HG03558 (cell line): ENCODE measurements around the gene TMEM212.
"Not testable (repeated sequence)": the region's sequence is repeated elsewhere in the genome, so short reads cannot be mapped to it uniquely, and the experiment has no call there.

Experiments used
- ATAC-seq: cut with Tn5 transposase; IDR thresholded peaks from one replicate; pipeline ENCODE4 v1.9.1; 2021; ENCODE audit warnings: moderate number of reproducible peaks; ENCODE audit not compliant: unreplicated experiment; ENCODE audit errors: extremely low read depth

The TMEM212 gene

DNA sequence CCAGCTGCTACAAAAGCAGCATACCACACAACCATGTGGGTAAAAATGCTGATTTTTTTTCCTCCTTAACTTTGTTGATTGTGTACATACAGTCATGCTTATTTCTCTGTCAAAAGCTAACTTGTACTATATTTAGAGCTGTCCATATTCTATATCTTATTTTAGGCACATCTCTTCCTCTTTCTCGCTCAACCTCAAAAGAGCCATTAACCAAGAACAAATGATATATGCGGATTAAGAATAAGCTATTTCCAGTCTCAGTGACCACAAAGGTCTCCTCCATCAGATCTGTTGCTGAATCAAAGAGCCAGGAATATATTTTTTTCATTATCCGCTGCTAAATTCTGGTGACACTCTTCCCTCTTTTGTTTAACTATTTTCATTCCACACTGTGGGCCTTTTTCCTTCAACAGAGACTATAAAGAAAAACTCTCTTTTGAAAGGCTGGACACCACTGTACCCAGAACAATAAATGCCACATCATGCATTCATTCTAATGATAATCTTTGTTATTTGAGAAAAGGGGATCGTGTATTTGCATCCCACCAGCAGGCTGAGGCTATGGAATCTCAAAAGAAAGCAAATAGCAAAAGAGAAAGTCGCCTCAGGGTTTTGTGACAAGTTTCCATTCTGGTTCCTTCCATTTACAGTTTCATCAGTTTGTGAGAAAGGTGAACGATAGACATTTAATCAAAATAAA lies 8.0 kb downstream of the TMEM212 start:
- no peak for ATAC-seq

- no peak for ATAC-seq
Measured at GRCh38 chr3:171851660-171852058, 8.5 kb downstream of the TMEM212 start.

DNA sequence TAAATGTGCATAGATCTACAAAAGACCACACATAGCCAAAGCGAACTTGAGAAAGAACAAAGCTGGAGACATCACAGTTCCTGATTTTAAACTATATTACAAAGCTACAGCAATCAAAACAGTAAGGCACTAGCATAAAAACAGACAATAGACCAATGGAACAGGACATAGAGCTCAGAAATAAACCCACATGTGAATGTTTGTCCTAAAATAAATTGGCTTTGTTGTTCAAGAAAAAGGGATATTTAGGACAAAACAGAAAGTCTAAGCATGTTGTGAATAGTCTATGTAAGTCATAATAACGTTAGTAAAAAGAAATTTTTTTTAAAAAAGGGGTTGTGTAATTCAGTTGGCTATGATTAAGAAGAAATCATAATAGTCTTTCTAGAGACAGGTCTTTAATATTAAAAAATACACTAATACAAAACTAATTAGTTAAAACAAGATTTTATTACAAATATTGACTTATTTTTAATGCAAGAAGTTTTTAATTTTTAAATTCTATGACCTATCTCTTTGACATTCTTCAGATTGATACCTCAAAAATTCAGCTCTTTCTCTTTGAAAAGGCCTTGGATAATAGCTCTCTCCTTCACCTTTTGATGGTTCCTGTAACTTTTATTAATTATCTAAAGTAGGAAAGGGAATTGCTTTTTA lies 11.6 kb downstream of the TMEM212 start:
- no peak for ATAC-seq

- not testable (repeated sequence) for ATAC-seq
Measured at GRCh38 chr3:171858770-171859169, 15.6 kb downstream of the TMEM212 start.

DNA sequence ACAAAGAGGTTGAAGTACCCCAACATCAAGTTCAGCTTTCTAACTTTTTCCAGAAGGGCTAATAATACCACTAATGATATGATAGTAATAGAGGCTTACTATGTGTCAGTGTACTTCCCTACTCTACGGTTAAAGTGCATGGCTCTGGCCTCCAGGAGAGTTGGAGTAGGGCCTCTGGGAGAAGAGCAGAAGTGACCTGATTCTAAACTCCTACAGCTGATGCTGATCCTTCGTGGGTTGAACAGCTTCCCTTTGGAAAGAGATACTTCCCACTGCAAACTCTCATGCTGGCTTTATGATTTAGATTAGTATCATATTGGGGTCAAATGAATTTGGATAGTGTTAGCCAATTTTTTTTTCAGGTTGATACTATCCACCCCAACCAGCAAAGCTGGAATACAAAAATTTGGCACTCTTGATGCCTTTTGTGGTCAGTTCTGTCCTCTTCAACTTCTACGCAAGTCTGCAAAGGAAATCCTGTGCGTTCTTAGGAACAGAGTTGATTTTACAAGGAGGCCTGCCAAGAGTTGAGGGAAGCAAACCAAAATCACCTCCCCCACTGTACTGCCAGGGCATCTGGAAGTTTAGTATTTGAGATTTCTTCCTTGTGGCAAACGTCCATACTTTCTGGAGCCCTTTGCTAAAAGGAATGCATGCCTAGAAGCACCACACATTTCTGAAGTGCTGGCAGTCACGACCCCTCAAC lies 17.8 kb downstream of the TMEM212 start:
- no peak for ATAC-seq

- ATAC-seq, result no peak
Measured at GRCh38 chr3:171862392-171862791, 19.2 kb downstream of the TMEM212 start.

DNA sequence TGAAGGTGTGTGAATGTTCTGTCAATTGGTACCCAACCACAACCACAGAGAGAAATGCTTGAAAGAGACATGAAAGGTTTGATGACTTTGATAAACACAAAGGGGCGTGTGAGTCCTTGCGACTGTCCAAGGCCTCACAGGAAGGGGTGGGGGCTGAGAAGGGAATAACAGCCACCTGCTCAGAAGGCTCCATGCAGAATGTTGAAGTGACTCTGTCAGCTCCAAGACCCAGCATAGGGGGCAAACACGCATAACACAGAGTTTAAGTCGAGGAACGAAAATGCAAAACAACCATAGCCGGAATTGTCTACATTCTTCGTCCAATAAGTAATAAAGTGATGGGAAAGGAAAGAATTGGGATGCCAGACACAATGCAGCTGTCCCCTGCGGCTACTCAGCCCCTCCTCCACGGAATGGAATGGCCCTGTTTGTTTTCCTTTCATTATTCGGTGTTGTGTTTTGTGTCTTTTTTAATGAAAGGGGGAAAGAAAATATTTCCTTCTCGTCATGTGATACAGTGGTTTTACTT lies 19.9 kb downstream of the TMEM212 start:
- no peak for ATAC-seq

DNA sequence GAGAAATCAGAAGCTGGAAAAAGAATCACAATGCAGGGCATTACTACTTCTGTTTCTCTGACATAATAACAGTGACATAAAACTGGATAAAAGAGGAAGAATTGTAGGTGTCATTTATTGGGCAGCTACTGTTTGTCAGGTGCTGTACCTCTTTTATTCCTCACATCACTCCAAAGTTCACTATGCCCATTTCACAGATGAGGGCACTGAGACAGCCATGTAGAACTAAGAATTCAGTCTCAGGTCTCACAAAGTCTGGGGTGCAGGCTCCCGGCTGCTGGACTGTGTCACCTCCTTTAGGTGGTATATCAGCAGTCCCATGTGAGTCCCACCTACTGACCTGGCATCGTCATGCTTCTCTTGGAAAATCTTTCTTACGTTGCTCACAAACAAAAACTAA lies 20.8 kb downstream of the TMEM212 start:
- ATAC-seq, result no peak

- no peak for ATAC-seq
Measured at GRCh38 chr3:171865191-171865865, 22.2 kb downstream of the TMEM212 start.

DNA sequence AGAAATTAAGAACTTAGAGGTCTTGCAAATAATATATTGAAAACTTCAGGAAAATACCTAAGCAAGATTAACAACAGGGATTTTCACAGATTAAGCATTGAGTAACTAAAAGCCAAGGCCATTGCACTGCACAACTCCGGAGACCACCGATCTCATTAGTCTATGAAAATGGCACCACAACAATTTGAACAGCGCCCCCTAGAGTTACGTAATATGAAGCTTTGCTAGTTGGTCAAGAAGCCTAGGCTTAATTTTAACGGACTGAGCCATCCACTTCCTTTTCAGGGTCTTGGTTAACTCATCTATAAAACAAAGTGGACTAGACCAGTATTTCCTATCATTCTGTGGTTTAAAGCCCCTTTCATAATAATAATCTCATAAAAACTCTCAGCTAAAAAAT lies 24.8 kb downstream of the TMEM212 start:
- no peak for ATAC-seq

DNA sequence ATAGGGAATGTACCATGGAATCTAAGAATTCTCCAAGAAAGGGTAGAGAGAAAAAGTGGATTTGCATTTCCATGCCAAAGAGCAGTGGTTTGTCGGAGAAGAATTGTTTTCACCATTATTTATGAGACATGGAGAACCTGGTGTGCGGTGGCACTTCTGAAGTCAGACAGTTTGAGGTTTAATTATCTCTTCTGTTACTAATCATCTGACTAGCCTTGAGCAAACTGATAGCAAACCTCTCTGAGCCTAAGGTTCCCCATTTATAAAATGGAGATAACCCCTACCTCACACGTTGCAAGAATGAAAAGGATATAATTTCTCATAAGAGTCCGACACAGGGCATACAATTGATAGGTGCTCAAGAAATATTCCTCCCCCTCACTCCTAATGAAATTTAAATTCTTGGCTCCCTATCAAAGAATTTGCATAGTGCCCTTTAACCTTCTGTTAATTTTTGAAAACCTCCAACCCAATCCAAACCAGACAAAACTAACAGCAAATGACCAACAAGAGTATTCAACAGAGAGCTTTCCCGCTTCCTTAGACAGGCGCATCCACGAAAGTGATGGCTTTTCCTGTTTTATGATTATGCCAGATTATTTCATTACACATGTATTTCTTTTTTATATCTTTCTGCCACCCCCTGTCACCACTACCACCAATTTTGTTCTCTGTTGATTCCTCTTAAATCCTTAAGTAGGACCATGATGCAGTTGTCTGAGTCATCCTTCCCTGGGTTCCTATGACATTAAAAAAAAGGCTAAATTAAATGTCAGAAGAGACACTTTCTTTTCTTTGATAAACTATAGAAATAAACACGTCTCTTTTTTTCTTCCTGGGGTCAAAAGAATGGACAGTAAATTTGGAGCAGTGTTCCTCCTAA lies 28.5 kb downstream of the TMEM212 start:
- ATAC-seq, result no peak

- ATAC-seq, result no peak
Measured at GRCh38 chr3:171873580-171873979, 30.4 kb downstream of the TMEM212 start.

GRCh38 chr3:171874251-171874681 lies 31.1 kb downstream of the TMEM212 start:
- ATAC-seq, result no peak

DNA sequence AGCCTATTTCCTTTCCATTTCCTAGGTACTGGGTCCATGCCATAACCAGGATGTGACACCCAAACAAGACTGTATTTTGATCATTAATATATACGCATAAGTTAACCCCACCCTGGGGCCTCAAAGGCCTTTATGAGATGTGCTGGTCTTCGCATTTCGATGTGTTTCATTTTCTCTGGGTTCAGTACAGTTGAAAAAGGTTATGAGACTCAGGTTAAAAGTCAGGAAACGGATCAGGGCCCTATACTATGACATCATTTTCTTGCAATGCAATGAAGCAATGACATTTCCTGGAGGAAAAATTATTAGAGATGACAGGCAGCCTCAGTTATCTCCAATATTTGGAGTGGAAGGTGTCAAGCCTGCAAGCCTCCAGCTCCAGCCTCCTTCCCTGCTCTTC lies 31.7 kb downstream of the TMEM212 start:
- no peak for ATAC-seq

GRCh38 chr3:171875923-171876412 lies 32.8 kb downstream of the TMEM212 start:
- no peak for ATAC-seq

GRCh38 chr3:171876680-171877147 lies 33.6 kb downstream of the TMEM212 start:
- no peak for ATAC-seq

GRCh38 chr3:171878461-171879225 lies 35.5 kb downstream of the TMEM212 start:
- ATAC-seq, result no peak

DNA sequence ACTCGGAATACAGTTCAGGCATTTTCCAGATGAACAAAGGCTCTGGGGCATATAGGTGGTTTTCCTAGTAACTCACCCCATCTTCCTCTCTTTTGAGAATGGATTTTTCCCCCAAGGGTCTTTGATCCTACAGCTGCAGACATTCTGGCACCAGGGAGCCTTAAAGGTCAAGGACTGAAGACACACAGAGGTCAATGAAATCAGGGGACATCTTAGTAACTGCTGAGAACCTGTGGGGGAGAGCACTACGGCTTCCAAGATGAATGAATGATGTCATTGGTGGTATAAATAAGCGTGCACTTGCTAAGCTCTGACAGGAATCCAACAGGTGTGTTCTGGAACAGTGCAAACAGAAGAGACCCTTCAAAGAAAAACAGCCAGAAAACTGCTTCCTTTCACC lies 36.3 kb downstream of the TMEM212 start:
- no peak for ATAC-seq
